Small intestine (tissue), 7 donors: ENCODE data around the gene ANAPC4. TPM values are rescaled to one million over a fixed set of nuclear protein-coding genes. Genes with fewer than 3 reads are reported as not detected.

Experiments
- DNase-seq, 2 donors: peaks; one replicate each; pipeline versions ENCODE4 v3.0.0 to v3.0.0-alpha.2; 2013
- FAIRE-seq: peaks from 2 replicates; lab custom pipeline; 2012; peaks lifted over from hg19 to GRCh38; lab: Jason Lieb, UNC
- H3K27ac ChIP-seq, 3 donors: one replicate each; pipeline ENCODE4 v1.5.1; 2013; ENCODE audit warnings: low read length in 2 of 3, mild to moderate bottlenecking in 2 of 3, control low read depth in 1 of 3, inconsistent platforms in 1 of 3, low read depth in 1 of 3, moderate library complexity in 1 of 3
- H3K27me3 ChIP-seq, 3 donors: one replicate each; pipeline ENCODE4 v1.6.1; 2013; ENCODE audit warnings: low read length in 3 of 3, inconsistent platforms in 1 of 3; ENCODE audit not compliant: control insufficient read depth in 3 of 3, insufficient read depth in 3 of 3
- H3K36me3 ChIP-seq, 3 donors: one replicate each; pipeline ENCODE4 v1.6.1; 2013; ENCODE audit warnings: low read length in 3 of 3, inconsistent platforms in 1 of 3, low read depth in 1 of 3, mild to moderate bottlenecking in 1 of 3, moderate library complexity in 1 of 3; ENCODE audit not compliant: control insufficient read depth in 3 of 3, insufficient read depth in 2 of 3
- H3K4me1 ChIP-seq, 3 donors: one replicate each; pipeline ENCODE4 v1.6.1; 2013; ENCODE audit warnings: low read length in 2 of 3, inconsistent platforms in 1 of 3, low read depth in 1 of 3, mild to moderate bottlenecking in 1 of 3, moderate library complexity in 1 of 3; ENCODE audit not compliant: control insufficient read depth in 3 of 3, insufficient read depth in 2 of 3
- H3K4me3 ChIP-seq, 3 donors: one replicate each; pipeline ENCODE4 v1.5.1; 2013; ENCODE audit warnings: low read length in 3 of 3, control low read depth in 1 of 3, inconsistent platforms in 1 of 3, low read depth in 1 of 3, mild to moderate bottlenecking in 1 of 3, moderate library complexity in 1 of 3
- H3K9me3 ChIP-seq, 2 donors: one replicate each; pipeline ENCODE4 v1.6.1; 2013; ENCODE audit warnings: low read depth in 1 of 2, low read length in 1 of 2; ENCODE audit not compliant: control insufficient read depth in 2 of 2, insufficient read depth in 1 of 2
- WGBS, 3 donors: extraction: QIAGEN DNeasy Blood & Tissue Kit; methylation state at CpG; one replicate each; pipeline ENCODE4 v1.1.7; 2013; 5-methylcytosine and 5-hydroxymethylcytosine counted together
- polyA plus RNA-seq, 4 donors: library from polyadenylated mRNA; stranded (reverse) in 3 of 4; unstranded in 1 of 4; fragments of 200-250 nt in 3 of 4; fragments of 120-200 nt in 1 of 4; gene quantifications; one replicate each; pipeline versions ENCODE4 v1.2.1 to v1.2.3, GENCODE V29; 2013
- donor health status: healthy with polysubstance abuse.
- donor health status: control.
- donor health status: control.
- donor health status: Bipolar disorder and iron deficiency.
- donor health status: healthy.

The ANAPC4 gene
- polyA plus RNA-seq, 4 donors: 15.8 to 37.8 (median 20.8) TPM

DNA sequence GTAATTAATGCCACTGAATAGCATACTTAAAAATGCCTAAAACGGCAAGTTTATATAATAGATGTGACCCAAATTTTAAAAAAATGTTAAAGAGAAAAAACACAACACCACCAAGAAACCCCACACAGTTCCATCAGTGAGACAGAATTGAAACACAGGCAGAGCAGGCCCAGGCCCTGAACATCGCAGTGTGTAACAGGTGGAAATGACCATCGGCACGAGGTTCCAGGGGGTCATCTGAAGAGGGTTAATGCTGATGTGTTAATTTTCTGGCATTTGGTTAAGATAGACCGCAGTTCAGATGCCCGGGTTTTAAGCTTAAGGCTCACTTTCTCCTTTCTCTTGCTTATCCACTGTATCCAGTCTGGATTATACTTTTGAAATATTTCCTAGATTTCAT lies 66.8 kb downstream of the ANAPC4 start:
- Histone ChIP-seq H3K27ac (no peak overlapping the region), H3K9me3 (no peaks in the 10 kb centered on the region), H3K4me1 (no peaks in the 10 kb centered on the region), H3K36me3 (no peaks in the 10 kb centered on the region), H3K27me3 (no peaks in the 10 kb centered on the region), H3K4me3 (no peak overlapping the region)
- DNase-seq (no peak), FAIRE-seq (no peak)
- 92 to 98% (median 93%) methylated on average over 6 of the region's 6 CpGs for WGBS, 3 donors

DNA sequence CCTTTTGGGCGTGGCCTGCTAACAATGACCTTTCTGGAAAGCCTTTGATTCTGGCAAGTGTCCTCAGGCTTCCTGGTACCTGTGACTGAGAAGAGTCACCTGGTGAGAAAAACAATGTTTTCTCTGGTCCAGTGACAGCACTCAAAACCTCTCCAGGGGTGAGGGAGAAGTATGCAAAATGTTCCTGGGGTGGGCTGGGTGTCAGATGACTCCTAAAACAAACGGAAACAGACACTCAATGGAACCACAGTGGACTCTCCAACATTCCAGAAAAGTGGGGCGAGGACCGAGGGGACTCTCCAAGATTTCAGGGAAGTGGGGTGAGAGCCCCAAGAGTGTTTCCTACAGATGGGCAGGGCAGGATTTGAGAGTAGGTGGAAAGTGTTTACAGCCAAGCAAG lies 69.5 kb downstream of the ANAPC4 start:
- WGBS, 3 donors: 74 to 76% (median 75%) methylated on average over 4 of the region's 4 CpGs
- Histone ChIP-seq H3K9me3 (no peaks in the 10 kb centered on the region), H3K4me1 (no peaks in the 10 kb centered on the region), H3K36me3 (no peaks in the 10 kb centered on the region), H3K4me3 (no peak overlapping the region), H3K27me3 (no peaks in the 10 kb centered on the region), H3K27ac (no peak overlapping the region)
- no peak for DNase-seq
- no peak for FAIRE-seq

- Histone ChIP-seq H3K27me3 (no peaks in the 10 kb centered on the region), H3K4me3 (no peak overlapping the region), H3K27ac (no peak overlapping the region), H3K9me3 (no peaks in the 10 kb centered on the region), H3K36me3 (no peaks in the 10 kb centered on the region), H3K4me1 (no peaks in the 10 kb centered on the region)
- 72 to 90% (median 74%) methylated on average over 5 of the region's 5 CpGs for WGBS, 3 donors
- FAIRE-seq: no peak
- no peak for DNase-seq
Measured at GRCh38 chr4:25448379-25449109, 71.5 kb downstream of the ANAPC4 start.

GRCh38 chr4:25449270-25449669 lies 72.2 kb downstream of the ANAPC4 start:
- Histone ChIP-seq H3K9me3 (no peaks in the 10 kb centered on the region), H3K36me3 (no peaks in the 10 kb centered on the region), H3K27ac (no peak overlapping the region), H3K27me3 (no peaks in the 10 kb centered on the region), H3K4me1 (no peaks in the 10 kb centered on the region), H3K4me3 (no peak overlapping the region)
- DNase-seq (no peak), FAIRE-seq (no peak)
- WGBS, 3 donors: 72 to 81% (median 73%) methylated on average over 5 of the region's 5 CpGs

DNA sequence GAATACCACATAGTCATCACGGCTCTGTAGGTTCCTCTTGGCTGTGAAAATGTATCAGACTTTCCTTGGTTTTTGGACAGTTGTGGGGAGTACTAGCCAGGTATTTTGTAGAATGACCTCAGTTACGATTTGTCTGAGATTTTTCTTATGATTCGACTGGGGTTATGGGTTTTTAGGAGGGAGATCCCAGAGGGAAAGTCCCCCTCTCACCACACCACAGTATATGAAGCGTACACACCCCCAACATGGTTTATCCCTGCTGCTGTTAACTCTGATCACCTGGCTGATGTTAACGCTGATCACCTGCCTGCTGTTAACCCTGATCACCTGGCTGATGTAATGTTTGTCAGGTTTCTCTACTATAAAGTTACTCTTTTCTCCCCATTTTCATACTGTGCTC lies 72.6 kb downstream of the ANAPC4 start:
- Histone ChIP-seq H3K27me3 (no peaks in the 10 kb centered on the region), H3K4me3 (no peak overlapping the region), H3K9me3 (no peaks in the 10 kb centered on the region), H3K36me3 (no peaks in the 10 kb centered on the region), H3K27ac (no peak overlapping the region), H3K4me1 (no peaks in the 10 kb centered on the region)
- WGBS, 3 donors: 48 to 66% (median 48%) methylated on average over 5 of the region's 5 CpGs
- FAIRE-seq: no peak
- DNase-seq: no peak

DNA sequence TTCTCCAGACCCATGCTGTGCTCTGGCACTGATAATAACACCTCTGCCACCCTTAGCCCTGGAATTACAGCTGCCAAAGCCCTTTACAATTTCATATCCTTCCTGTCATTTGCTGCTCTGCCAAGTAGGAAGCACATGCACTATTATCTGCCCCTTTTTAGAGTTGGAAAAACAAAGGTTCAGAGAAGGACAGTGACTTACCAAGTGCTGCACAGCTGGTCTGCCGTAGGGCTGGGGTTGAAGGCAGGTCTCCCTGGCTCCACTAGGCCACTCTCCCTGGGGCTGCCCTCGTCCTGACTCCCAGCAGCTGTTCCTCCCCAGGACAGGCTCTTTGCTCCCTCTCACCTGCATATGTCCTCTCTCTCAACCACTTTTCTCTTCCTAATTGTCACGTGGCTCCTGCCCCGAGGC lies 73.4 kb downstream of the ANAPC4 start:
- no peak overlapping the region for H3K27ac ChIP-seq
- no peaks in the 10 kb centered on the region for H3K27me3 ChIP-seq
- no peak for FAIRE-seq
- H3K9me3 ChIP-seq: no peaks in the 10 kb centered on the region
- 79 to 85% (median 80%) methylated on average over 4 of the region's 4 CpGs for WGBS, 3 donors
- no peaks in the 10 kb centered on the region for H3K4me1 ChIP-seq
- no peak overlapping the region for H3K4me3 ChIP-seq
- H3K36me3 ChIP-seq: no peaks in the 10 kb centered on the region
- no peak for DNase-seq

- no peak for DNase-seq
- 95 to 98% (median 96%) methylated on average over 2 of the region's 2 CpGs for WGBS, 3 donors
- no peaks in the 10 kb centered on the region for H3K36me3 ChIP-seq
- no peak for FAIRE-seq
- H3K4me1 ChIP-seq: no peaks in the 10 kb centered on the region
- H3K27ac ChIP-seq: no peak overlapping the region
- H3K9me3 ChIP-seq: no peaks in the 10 kb centered on the region
- no peak overlapping the region for H3K4me3 ChIP-seq
- H3K27me3 ChIP-seq: no peaks in the 10 kb centered on the region
Measured at GRCh38 chr4:25451676-25452075, 74.6 kb downstream of the ANAPC4 start.

DNA sequence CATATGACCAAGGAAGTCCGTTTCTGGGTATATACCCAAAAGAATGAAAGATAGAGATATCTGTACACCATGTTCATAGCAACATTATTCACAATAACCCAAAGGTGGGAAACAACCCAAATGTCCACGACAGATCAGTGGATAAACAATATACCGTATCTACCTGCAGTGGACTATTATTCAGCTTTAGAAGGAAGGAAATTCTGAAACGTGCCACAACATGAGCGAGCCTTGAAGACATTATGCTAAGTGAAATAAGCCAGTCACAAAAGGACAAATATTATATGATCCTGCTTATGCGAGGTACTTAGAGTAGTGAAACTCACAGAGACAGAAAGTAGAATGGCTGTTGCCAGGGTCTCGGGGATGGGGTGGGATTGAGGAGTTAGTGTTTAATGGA lies 75.0 kb downstream of the ANAPC4 start:
- 88 to 93% (median 92%) methylated on average over 7 of the region's 7 CpGs for WGBS, 3 donors
- no peak overlapping the region for H3K4me3 ChIP-seq
- FAIRE-seq (no peak), DNase-seq (no peak)
- no peaks in the 10 kb centered on the region for H3K36me3 ChIP-seq
- no peaks in the 10 kb centered on the region for H3K9me3 ChIP-seq
- no peak overlapping the region for H3K27ac ChIP-seq
- H3K27me3 ChIP-seq: no peaks in the 10 kb centered on the region
- H3K4me1 ChIP-seq: no peaks in the 10 kb centered on the region

GRCh38 chr4:25454476-25454875 lies 77.4 kb downstream of the ANAPC4 start:
- no peaks in the 10 kb centered on the region for H3K36me3 ChIP-seq
- no peak for FAIRE-seq
- H3K27ac ChIP-seq: no peak overlapping the region
- no peaks in the 10 kb centered on the region for H3K9me3 ChIP-seq
- no peak for DNase-seq
- H3K4me3 ChIP-seq: no peak overlapping the region
- H3K27me3 ChIP-seq: no peaks in the 10 kb centered on the region
- no peaks in the 10 kb centered on the region for H3K4me1 ChIP-seq
- WGBS, 3 donors: 32 to 66% (median 46%) methylated on average over 1 of the region's 1 CpG
